IPS-15b (cell line): ENCODE results near the gene CAV2.
A peak's percentile ranks its signal among the peaks of the same experiment; 100 is the strongest.

Experiments
- H3K27me3 ChIP-seq: one replicate; pipeline ENCODE4 v1.6.1; 2013; ENCODE audit warnings: low read length; ENCODE audit not compliant: control insufficient read depth, insufficient read depth
- H3K36me3 ChIP-seq: one replicate; pipeline ENCODE4 v1.6.1; 2013; ENCODE audit warnings: low read length; ENCODE audit not compliant: control insufficient read depth, insufficient read depth
- H3K4me1 ChIP-seq: one replicate; pipeline ENCODE4 v1.6.1; 2013; ENCODE audit warnings: mild to moderate bottlenecking, low read length; ENCODE audit not compliant: control insufficient read depth, insufficient read depth
- H3K4me3 ChIP-seq: one replicate; pipeline ENCODE4 v1.5.1; 2013; ENCODE audit warnings: low read depth, low read length
- H3K9ac ChIP-seq: one replicate; pipeline ENCODE4 v1.6.1; 2013; ENCODE audit warnings: low read depth, mild to moderate bottlenecking, low read length
- H3K9me3 ChIP-seq: one replicate; pipeline ENCODE4 v1.6.1; 2013; ENCODE audit warnings: mild to moderate bottlenecking, low read length; ENCODE audit not compliant: control insufficient read depth, insufficient read depth

The CAV2 gene

GRCh38 chr7:116500078-116500853, 728 bp downstream of the CAV2 start:
- H3K4me1 ChIP-seq: peaks cover 10% of the 10 kb centered on the region
- peak overlapping the region; percentile 39 for H3K9ac ChIP-seq
- no peaks in the 10 kb centered on the region for H3K9me3 ChIP-seq
- peak overlapping the region; percentile 83 for H3K4me3 ChIP-seq
- H3K36me3 ChIP-seq: no peaks in the 10 kb centered on the region
- peaks cover 26% of the 10 kb centered on the region for H3K27me3 ChIP-seq

GRCh38 chr7:116501425-116502167, 2.1 kb downstream of the CAV2 start:
- peaks cover 10% of the 10 kb centered on the region for H3K4me1 ChIP-seq
- H3K9ac ChIP-seq: no peak overlapping the region
- peaks cover 26% of the 10 kb centered on the region for H3K27me3 ChIP-seq
- H3K4me3 ChIP-seq: no peak overlapping the region
- H3K36me3 ChIP-seq: no peaks in the 10 kb centered on the region
- H3K9me3 ChIP-seq: no peaks in the 10 kb centered on the region

- H3K4me3 ChIP-seq: no peak overlapping the region
- no peaks in the 10 kb centered on the region for H3K36me3 ChIP-seq
- H3K9me3 ChIP-seq: no peaks in the 10 kb centered on the region
- no peak overlapping the region for H3K9ac ChIP-seq
- peaks cover 10% of the 10 kb centered on the region for H3K4me1 ChIP-seq
- H3K27me3 ChIP-seq: peaks cover 26% of the 10 kb centered on the region
These were observed 2.9 kb downstream of the CAV2 start for GRCh38 chr7:116502201-116503096.

GRCh38 chr7:116503835-116504234, 4.3 kb downstream of the CAV2 start:
- Histone ChIP-seq H3K4me3 (no peak overlapping the region), H3K36me3 (no peaks in the 10 kb centered on the region), H3K4me1 (peaks cover 10% of the 10 kb centered on the region)

GRCh38 chr7:116505278-116505677, 5.7 kb downstream of the CAV2 start:
- H3K9ac ChIP-seq: no peak overlapping the region
- no peaks in the 10 kb centered on the region for H3K36me3 ChIP-seq
- H3K4me3 ChIP-seq: no peak overlapping the region
- no peaks in the 10 kb centered on the region for H3K9me3 ChIP-seq
- peaks cover 17% of the 10 kb centered on the region for H3K27me3 ChIP-seq
- peaks cover 6% of the 10 kb centered on the region for H3K4me1 ChIP-seq

More at GRCh38 chr7:116503835-116504234, 4.3 kb downstream of the CAV2 start:
- no peak overlapping the region for H3K9ac ChIP-seq
- H3K27me3 ChIP-seq: peaks cover 22% of the 10 kb centered on the region
- no peaks in the 10 kb centered on the region for H3K9me3 ChIP-seq

- no peaks in the 10 kb centered on the region for H3K36me3 ChIP-seq
These were observed 6.3 kb downstream of the CAV2 start for GRCh38 chr7:116505823-116506222.

GRCh38 chr7:116509982-116510579, 10.5 kb downstream of the CAV2 start:
- Histone ChIP-seq H3K36me3 (no peaks in the 10 kb centered on the region), H3K4me1 (peaks cover 8% of the 10 kb centered on the region), H3K27me3 (no peaks in the 10 kb centered on the region), H3K9me3 (no peaks in the 10 kb centered on the region), H3K4me3 (no peak overlapping the region), H3K9ac (no peak overlapping the region)

More at GRCh38 chr7:116505823-116506222, 6.3 kb downstream of the CAV2 start:
- Histone ChIP-seq H3K9ac (no peak overlapping the region), H3K4me1 (peaks cover 4% of the 10 kb centered on the region), H3K4me3 (no peak overlapping the region), H3K27me3 (peaks cover 12% of the 10 kb centered on the region), H3K9me3 (no peaks in the 10 kb centered on the region)

GRCh38 chr7:116510795-116511194, 11.3 kb downstream of the CAV2 start:
- H3K36me3 ChIP-seq: no peaks in the 10 kb centered on the region
- H3K27me3 ChIP-seq: no peaks in the 10 kb centered on the region
- no peak overlapping the region for H3K9ac ChIP-seq
- peaks cover 13% of the 10 kb centered on the region for H3K4me1 ChIP-seq
- no peaks in the 10 kb centered on the region for H3K9me3 ChIP-seq
- no peak overlapping the region for H3K4me3 ChIP-seq

- H3K4me1 ChIP-seq: peaks cover 13% of the 10 kb centered on the region
- no peaks in the 10 kb centered on the region for H3K27me3 ChIP-seq
- no peaks in the 10 kb centered on the region for H3K9me3 ChIP-seq
- H3K4me3 ChIP-seq: no peak overlapping the region
- no peak overlapping the region for H3K9ac ChIP-seq
- no peaks in the 10 kb centered on the region for H3K36me3 ChIP-seq
These were observed 12.3 kb downstream of the CAV2 start for GRCh38 chr7:116511552-116512519.

- Histone ChIP-seq H3K4me3 (no peak overlapping the region), H3K9me3 (no peaks in the 10 kb centered on the region), H3K27me3 (no peaks in the 10 kb centered on the region), H3K9ac (no peak overlapping the region), H3K4me1 (peaks cover 13% of the 10 kb centered on the region), H3K36me3 (no peaks in the 10 kb centered on the region)
These were observed 13.1 kb downstream of the CAV2 start for GRCh38 chr7:116512520-116513188.
